Measurements from ENCODE around the gene MYO15B. TPM values are rescaled to one million over a fixed set of nuclear protein-coding genes. Genes with fewer than 3 reads are reported as not detected.

MYO15B gene
- total and polyA plus RNA-seq, 2 of the 13 experiments (the other 11 are each of a cell fraction or from before 2014, with no cell fraction given): 2.8 to 8.1 TPM

GRCh38 chr17:75576661-75577060 lies 10.9 kb upstream of the MYO15B start (continued):
- no peak for TF ChIP-seq ELK4 (CRISPR knock-in tag; IDR thresholded peaks at IDR 0.05; ENCODE audit: borderline replicate concordance)
- no peak for TF ChIP-seq ZNF432 (CRISPR knock-in tag; IDR thresholded peaks at IDR 0.05; ENCODE audit: borderline replicate concordance)
- TF ChIP-seq ZFP62 (CRISPR knock-in tag; IDR thresholded peaks at IDR 0.05): no peak
- TF ChIP-seq HMG20B (CRISPR knock-in tag; conservative IDR thresholded peaks at IDR 0.05): no peak
- no peak for TF ChIP-seq KLF12 (CRISPR knock-in tag; IDR thresholded peaks at IDR 0.05; ENCODE audit: borderline replicate concordance)
- TF ChIP-seq ZNF256 (CRISPR knock-in tag; conservative IDR thresholded peaks at IDR 0.05): no peak
- TF ChIP-seq NR2F6 (IDR thresholded peaks at IDR 0.05): no peak
- peak; percentile 42; the same call in 1 of the 2 replicates for TF ChIP-seq NR2F6 (CRISPR knock-in tag; IDR thresholded peaks at IDR 0.05)
- TF ChIP-seq MYC (CRISPR knock-in tag; IDR thresholded peaks at IDR 0.05; ENCODE audit: borderline replicate concordance): no peak
- TF ChIP-seq HNRNPK (IDR thresholded peaks at IDR 0.05; ENCODE audit: low read depth, low read length, poor library complexity, severe bottlenecking): no peak
- TF ChIP-seq TEF (CRISPR knock-in tag; IDR thresholded peaks at IDR 0.05): no peak
- peak; percentile 44; the same call in 1 of the 2 replicates for TF ChIP-seq ZNF142 (CRISPR knock-in tag; IDR thresholded peaks at IDR 0.05)
- TF ChIP-seq ZBTB7B (CRISPR knock-in tag; IDR thresholded peaks at IDR 0.05): no peak; the same call in 1 of the 2 replicates
- TF ChIP-seq NKX3-1 (CRISPR knock-in tag; IDR thresholded peaks at IDR 0.05): no peak
- peak; percentile 87 for TF ChIP-seq ZNF280D (CRISPR knock-in tag; IDR thresholded peaks at IDR 0.05)
- TF ChIP-seq ZNF350 (CRISPR knock-in tag; IDR thresholded peaks at IDR 0.05; ENCODE audit: borderline replicate concordance, low read depth): no peak
- TF ChIP-seq HOXA5 (CRISPR knock-in tag; IDR thresholded peaks at IDR 0.05): peak; percentile 49; the same call in 1 of the 2 replicates
- peak; percentile 34; the same call in 1 of the 2 replicates for TF ChIP-seq ZMYM3 (CRISPR knock-in tag; IDR thresholded peaks at IDR 0.05)
- TF ChIP-seq ETS1 (CRISPR knock-in tag; IDR thresholded peaks at IDR 0.05): no peak
- TF ChIP-seq ONECUT2 (CRISPR knock-in tag; IDR thresholded peaks at IDR 0.05): no peak

All from HepG2 (cell line).